ENCODE data around the gene SELENOH. TPM values are rescaled to one million over a fixed set of nuclear protein-coding genes. Genes with fewer than 3 reads are reported as not detected.

The SELENOH gene
- total RNA-seq, 1 donor from 2014 or later, result 123 TPM

DNA sequence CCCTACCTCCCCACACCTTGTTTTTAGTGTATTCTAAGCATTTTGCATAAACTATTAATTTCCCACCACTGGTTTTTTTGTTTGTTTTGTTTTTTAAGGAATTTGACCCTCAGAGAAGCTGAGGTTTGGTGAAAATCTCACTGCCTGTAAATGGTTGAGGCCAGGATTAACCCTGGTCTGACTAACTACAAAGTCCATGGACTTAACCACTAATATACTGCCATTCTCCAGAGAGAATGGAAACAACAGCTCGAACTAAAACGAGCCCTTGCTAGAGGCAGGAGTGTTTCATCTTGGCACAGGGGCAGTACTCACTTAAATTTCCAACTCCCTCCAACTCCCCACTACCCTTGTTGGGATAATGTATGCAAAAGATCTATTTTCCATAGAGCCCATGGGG lies 23.3 kb downstream of the SELENOH start:
- Histone ChIP-seq H2AFZ (ENCODE audit: low read depth, low read length) (no peak overlapping the region), H3K4me2 (ENCODE audit: low read length) (peak overlapping the region; percentile 86), H3K9me3 (ENCODE audit: insufficient read depth, low read depth, low read length) (no peaks in the 10 kb centered on the region), H3K9ac (ENCODE audit: low read length) (peak overlapping the region; percentile 97), H3K36me3 (ENCODE audit: insufficient read depth, low read length) (no peaks in the 10 kb centered on the region), H3K27me3 (ENCODE audit: insufficient read depth, low read length) (no peaks in the 10 kb centered on the region), H4K20me1 (ENCODE audit: insufficient read depth, low read length) (peaks cover 69% of the 10 kb centered on the region), H3K27ac (ENCODE audit: low read depth, low read length) (no peak overlapping the region), H3K4me1 (ENCODE audit: insufficient read depth, low read length) (peaks cover 13% of the 10 kb centered on the region), H3K79me2 (ENCODE audit: insufficient read depth, low read length) (peaks cover 78% of the 10 kb centered on the region), H3K4me3 (ENCODE audit: insufficient read depth, low read depth, low read length) (peak overlapping the region; percentile 95)
- Mint-ChIP-seq H3K36me3 (ENCODE audit: low read depth, unreplicated experiment) (peaks cover 13% of the 10 kb centered on the region), H3K27ac (ENCODE audit: unreplicated experiment) (no peak overlapping the region), H3K4me3 (ENCODE audit: unreplicated experiment) (peak overlapping the region; percentile 91), H3K27me3 (ENCODE audit: low read depth, unreplicated experiment) (no peaks in the 10 kb centered on the region), H3K4me1 (ENCODE audit: low read depth, unreplicated experiment) (peaks cover 19% of the 10 kb centered on the region), H3K9me3 (ENCODE audit: unreplicated experiment) (no peaks in the 10 kb centered on the region)
- TF ChIP-seq EZH2 (IDR thresholded peaks at IDR 0.05; ENCODE audit: insufficient read depth, low read length), result no peak
- TF ChIP-seq, protein P1, sequence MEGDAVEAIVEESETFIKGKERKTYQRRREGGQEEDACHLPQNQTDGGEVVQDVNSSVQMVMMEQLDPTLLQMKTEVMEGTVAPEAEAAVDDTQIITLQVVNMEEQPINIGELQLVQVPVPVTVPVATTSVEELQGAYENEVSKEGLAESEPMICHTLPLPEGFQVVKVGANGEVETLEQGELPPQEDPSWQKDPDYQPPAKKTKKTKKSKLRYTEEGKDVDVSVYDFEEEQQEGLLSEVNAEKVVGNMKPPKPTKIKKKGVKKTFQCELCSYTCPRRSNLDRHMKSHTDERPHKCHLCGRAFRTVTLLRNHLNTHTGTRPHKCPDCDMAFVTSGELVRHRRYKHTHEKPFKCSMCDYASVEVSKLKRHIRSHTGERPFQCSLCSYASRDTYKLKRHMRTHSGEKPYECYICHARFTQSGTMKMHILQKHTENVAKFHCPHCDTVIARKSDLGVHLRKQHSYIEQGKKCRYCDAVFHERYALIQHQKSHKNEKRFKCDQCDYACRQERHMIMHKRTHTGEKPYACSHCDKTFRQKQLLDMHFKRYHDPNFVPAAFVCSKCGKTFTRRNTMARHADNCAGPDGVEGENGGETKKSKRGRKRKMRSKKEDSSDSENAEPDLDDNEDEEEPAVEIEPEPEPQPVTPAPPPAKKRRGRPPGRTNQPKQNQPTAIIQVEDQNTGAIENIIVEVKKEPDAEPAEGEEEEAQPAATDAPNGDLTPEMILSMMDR (IDR thresholded peaks at IDR 0.05; ENCODE audit: insufficient read depth, low read depth, low read length), result no peak
- FAIRE-seq (no peak), DNase-seq (ENCODE audit: low read depth) (no peak)

DNA sequence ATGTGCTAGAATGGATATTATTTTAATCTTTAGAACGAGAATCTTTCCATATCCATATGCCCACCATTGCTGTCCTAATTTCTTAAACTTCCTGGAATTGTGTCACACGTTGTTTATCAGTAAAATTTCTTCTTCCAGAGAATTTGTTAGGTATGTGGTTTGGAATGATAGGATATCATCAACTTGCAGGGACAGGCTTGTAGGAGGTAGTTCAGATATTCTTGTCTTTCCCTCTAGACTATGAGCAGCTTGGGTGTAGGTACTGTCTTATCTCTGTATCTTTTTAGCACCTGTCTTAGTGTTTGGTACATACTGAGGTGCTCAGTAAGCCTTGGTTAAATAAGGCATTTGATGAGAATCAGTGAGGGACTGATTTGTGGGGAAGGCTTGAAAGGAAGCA lies 23.7 kb downstream of the SELENOH start:
- Mint-ChIP-seq H3K4me3 (ENCODE audit: unreplicated experiment) (peak overlapping the region; percentile 91), H3K27me3 (ENCODE audit: low read depth, unreplicated experiment) (no peaks in the 10 kb centered on the region), H3K9me3 (ENCODE audit: unreplicated experiment) (no peaks in the 10 kb centered on the region), H3K27ac (ENCODE audit: unreplicated experiment) (no peak overlapping the region), H3K4me1 (ENCODE audit: low read depth, unreplicated experiment) (peaks cover 23% of the 10 kb centered on the region), H3K36me3 (ENCODE audit: low read depth, unreplicated experiment) (peaks cover 16% of the 10 kb centered on the region)
- H4K20me1 ChIP-seq (ENCODE audit: insufficient read depth, low read length), result peaks cover 73% of the 10 kb centered on the region
- FAIRE-seq (no peak), DNase-seq (ENCODE audit: low read depth) (no peak)
- no peak overlapping the region for H3K27ac ChIP-seq (ENCODE audit: low read depth, low read length)
- peak overlapping the region; percentile 86 for H3K4me2 ChIP-seq (ENCODE audit: low read length)
- peak overlapping the region; percentile 97 for H3K9ac ChIP-seq (ENCODE audit: low read length)
- no peaks in the 10 kb centered on the region for H3K36me3 ChIP-seq (ENCODE audit: insufficient read depth, low read length)
- H2AFZ ChIP-seq (ENCODE audit: low read depth, low read length), result no peak overlapping the region
- H3K79me2 ChIP-seq (ENCODE audit: insufficient read depth, low read length), result peaks cover 82% of the 10 kb centered on the region
- H3K4me3 ChIP-seq (ENCODE audit: insufficient read depth, low read depth, low read length), result peak overlapping the region; percentile 95
- H3K4me1 ChIP-seq (ENCODE audit: insufficient read depth, low read length), result peaks cover 13% of the 10 kb centered on the region
- no peaks in the 10 kb centered on the region for H3K9me3 ChIP-seq (ENCODE audit: insufficient read depth, low read depth, low read length)
- TF ChIP-seq EZH2 (IDR thresholded peaks at IDR 0.05; ENCODE audit: insufficient read depth, low read length), result no peak
- TF ChIP-seq, protein P1 (IDR thresholded peaks at IDR 0.05; ENCODE audit: insufficient read depth, low read depth, low read length), result no peak
- no peaks in the 10 kb centered on the region for H3K27me3 ChIP-seq (ENCODE audit: insufficient read depth, low read length)

DNA sequence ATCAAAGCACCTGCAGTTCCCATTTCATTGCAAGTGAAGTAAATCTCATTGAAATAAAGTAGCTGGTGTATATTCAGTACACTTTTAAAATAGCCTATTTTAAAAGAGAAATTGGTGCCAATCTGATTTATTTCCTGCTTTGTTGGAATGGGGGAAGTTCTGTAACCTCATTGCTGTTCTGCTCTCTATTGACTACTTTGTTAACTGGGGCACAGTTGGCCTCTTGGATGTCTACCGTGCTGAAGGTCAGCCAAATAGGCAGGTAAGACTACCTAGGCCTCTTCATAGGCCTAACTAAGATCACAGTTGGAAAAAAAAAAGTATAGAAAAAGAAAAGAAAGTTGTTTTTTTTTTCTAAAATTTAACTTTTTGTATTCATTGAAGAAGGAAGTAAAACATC lies 29.5 kb downstream of the SELENOH start:
- H3K27me3 Mint-ChIP-seq (ENCODE audit: low read depth, unreplicated experiment), result no peaks in the 10 kb centered on the region
- Histone ChIP-seq H3K9ac (ENCODE audit: low read length) (no peak overlapping the region), H3K36me3 (ENCODE audit: insufficient read depth, low read length) (no peaks in the 10 kb centered on the region), H3K9me3 (ENCODE audit: insufficient read depth, low read depth, low read length) (no peaks in the 10 kb centered on the region), H2AFZ (ENCODE audit: low read depth, low read length) (no peak overlapping the region), H3K4me1 (ENCODE audit: insufficient read depth, low read length) (peaks cover 13% of the 10 kb centered on the region), H3K79me2 (ENCODE audit: insufficient read depth, low read length) (peaks cover 98% of the 10 kb centered on the region), H3K27ac (ENCODE audit: low read depth, low read length) (no peak overlapping the region), H3K27me3 (ENCODE audit: insufficient read depth, low read length) (no peaks in the 10 kb centered on the region), H4K20me1 (ENCODE audit: insufficient read depth, low read length) (peaks cover 91% of the 10 kb centered on the region), H3K4me2 (ENCODE audit: low read length) (no peak overlapping the region), H3K4me3 (ENCODE audit: insufficient read depth, low read depth, low read length) (no peak overlapping the region)
- H3K4me1 Mint-ChIP-seq (ENCODE audit: low read depth, unreplicated experiment), result peaks cover 49% of the 10 kb centered on the region
- H3K36me3 Mint-ChIP-seq (ENCODE audit: low read depth, unreplicated experiment), result peaks cover 27% of the 10 kb centered on the region
- DNase-seq (ENCODE audit: low read depth) (no peak), FAIRE-seq (no peak)
- no peak overlapping the region for H3K4me3 Mint-ChIP-seq (ENCODE audit: unreplicated experiment)
- peak overlapping the region; percentile 8 for H3K27ac Mint-ChIP-seq (ENCODE audit: unreplicated experiment)
- H3K9me3 Mint-ChIP-seq (ENCODE audit: unreplicated experiment), result no peaks in the 10 kb centered on the region
- TF ChIP-seq, protein P1 (IDR thresholded peaks at IDR 0.05; ENCODE audit: insufficient read depth, low read depth, low read length), result no peak
- no peak for TF ChIP-seq EZH2 (IDR thresholded peaks at IDR 0.05; ENCODE audit: insufficient read depth, low read length)
